IgD-negative memory B cell (primary cell): ENCODE results near the gene ZDHHC14. TPM values are rescaled to one million over a fixed set of nuclear protein-coding genes. Genes with fewer than 3 reads are reported as not detected.
A peak's percentile ranks its signal among the peaks of the same experiment; 100 is the strongest.
"Not testable (repeated sequence)": the region's sequence is repeated elsewhere in the genome, so short reads cannot be mapped to it uniquely, and the experiment has no call there.

Experiments used
- H3K27ac Mint-ChIP-seq, 3 donors: one replicate each; pipeline ENCODE4 v1.8.0; 2020 to 2022; ENCODE audit warnings: mild to moderate bottlenecking in 3 of 3, mixed read lengths in 3 of 3, moderate library complexity in 1 of 3
- H3K27me3 Mint-ChIP-seq: one replicate; pipeline ENCODE4 v1.8.0; 2021; ENCODE audit warnings: mixed read lengths
- H3K36me3 Mint-ChIP-seq: one replicate; pipeline ENCODE4 v1.8.0; 2020; ENCODE audit warnings: mild to moderate bottlenecking, mixed read lengths
- H3K4me1 Mint-ChIP-seq, 3 donors: one replicate each; pipeline ENCODE4 v1.8.0; 2020 to 2022; ENCODE audit warnings: mixed read lengths in 3 of 3, mild to moderate bottlenecking in 1 of 3
- H3K4me3 Mint-ChIP-seq, 4 donors: one replicate each; pipeline ENCODE4 v1.8.0; 2020 to 2022; ENCODE audit warnings: mild to moderate bottlenecking in 4 of 4, mixed read lengths in 4 of 4, moderate library complexity in 3 of 4
- H3K9me3 Mint-ChIP-seq, 3 donors: one replicate each; pipeline ENCODE4 v1.8.0; 2020 to 2021; ENCODE audit warnings: mixed read lengths in 3 of 3, mild to moderate bottlenecking in 1 of 3
- polyA plus RNA-seq: library from polyadenylated mRNA; unstranded; fragments of 300-500 nt; fragmentation: Illumina TruSeq; gene quantifications from one replicate; pipeline ENCODE4 v1.2.3, GENCODE V29; 2021

ZDHHC14 gene
- polyA plus RNA-seq, 1 donor from 2014 or later = 13.5 TPM

DNA sequence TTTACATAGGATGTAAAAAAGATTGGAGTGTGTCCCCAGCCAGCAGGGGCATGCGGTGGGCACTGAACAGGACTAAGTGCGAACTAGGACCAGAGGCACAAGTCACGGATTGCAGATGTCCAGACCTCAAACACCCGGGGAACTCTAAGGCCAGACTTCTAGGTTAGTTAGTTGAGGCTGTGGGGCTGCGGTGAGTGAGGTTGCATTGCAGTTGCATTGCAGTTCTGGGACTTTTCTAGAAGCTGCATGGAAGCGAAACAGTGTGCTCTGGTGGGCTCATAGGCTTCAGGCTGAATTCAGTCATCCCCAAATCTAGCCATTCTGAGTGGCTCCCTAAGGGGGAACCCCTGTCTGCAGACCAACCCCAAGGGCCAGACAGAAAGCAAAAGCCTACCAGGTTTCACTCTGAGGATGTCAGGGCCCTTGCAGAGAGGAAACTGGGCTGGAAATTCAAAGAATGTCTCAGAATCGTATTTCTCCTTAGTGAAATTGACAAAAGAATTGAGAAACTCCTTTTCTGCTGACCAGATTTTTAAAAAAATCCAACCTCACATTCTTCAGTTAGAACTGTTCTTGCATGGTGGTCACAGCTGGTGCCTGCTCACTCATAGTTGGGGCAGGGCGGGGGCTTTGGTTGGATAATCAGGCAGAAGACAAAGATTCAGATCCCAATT is 182.8 kb downstream of the ZDHHC14 start:
- Mint-ChIP-seq H3K36me3 (peaks cover 1% of the 10 kb centered on the region), H3K4me1 (peaks cover 39 to 66% (median 63%) of the 10 kb centered on the region in 3 donors), H3K9me3 (no peaks in the 10 kb centered on the region), H3K27me3 (peaks cover 2% of the 10 kb centered on the region), H3K4me3 (peak overlapping the region; percentile 41 to 82 (median 60)), H3K27ac (peak overlapping the region; percentile 64 to 85 (median 84))

DNA sequence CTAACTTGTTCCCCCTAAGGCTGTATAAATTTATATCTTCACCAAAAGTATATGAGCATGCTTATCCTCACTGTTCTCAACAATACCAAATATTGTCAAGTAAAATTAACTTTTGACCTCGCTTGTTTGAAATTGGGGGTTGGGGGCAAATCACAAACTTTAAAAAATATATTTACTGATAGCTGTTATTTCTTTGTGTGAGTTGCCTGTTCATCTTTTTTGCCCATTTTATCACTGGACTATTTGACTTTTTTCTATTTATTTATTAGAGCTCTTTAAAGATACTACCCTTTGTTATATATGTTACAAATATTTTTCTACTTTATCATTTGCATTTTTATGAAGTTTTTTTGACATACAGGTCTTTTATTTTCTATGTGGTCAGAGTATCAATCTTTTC is 187.7 kb downstream of the ZDHHC14 start:
- no peaks in the 10 kb centered on the region for H3K9me3 Mint-ChIP-seq
- peaks cover 39 to 55% (median 53%) of the 10 kb centered on the region in 3 donors for H3K4me1 Mint-ChIP-seq
- H3K36me3 Mint-ChIP-seq = no peaks in the 10 kb centered on the region
- no peaks in the 10 kb centered on the region for H3K27me3 Mint-ChIP-seq
- no peak overlapping the region for H3K27ac Mint-ChIP-seq
- H3K4me3 Mint-ChIP-seq = no peak overlapping the region

DNA sequence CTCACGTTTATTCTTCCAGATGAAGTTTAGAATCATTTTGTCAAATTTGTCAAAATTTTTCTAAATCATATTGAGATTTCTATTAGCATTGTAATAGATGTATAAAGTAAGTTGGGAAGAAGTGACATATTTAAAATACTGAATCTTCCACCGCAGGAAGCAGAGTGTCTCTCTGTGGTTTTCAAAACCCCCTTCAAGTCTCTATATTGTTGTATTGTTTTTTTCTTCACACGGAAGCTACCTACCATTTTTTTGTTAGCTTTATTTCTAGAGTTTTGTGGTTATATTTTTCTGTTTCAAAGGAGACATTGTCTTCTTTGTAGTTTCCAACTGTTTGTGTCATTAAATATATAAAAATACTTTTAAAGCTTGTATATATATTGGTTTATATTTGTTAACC is 188.6 kb downstream of the ZDHHC14 start:
- peak overlapping the region in 2 of 3 donors; percentile 14 to 72 for H3K27ac Mint-ChIP-seq
- H3K36me3 Mint-ChIP-seq = no peaks in the 10 kb centered on the region
- H3K9me3 Mint-ChIP-seq = no peaks in the 10 kb centered on the region
- H3K4me1 Mint-ChIP-seq = peaks cover 36 to 50% (median 45%) of the 10 kb centered on the region in 3 donors
- peak overlapping the region in 3 of 4 donors; percentile 50 to 81 (median 74) for H3K4me3 Mint-ChIP-seq
- no peaks in the 10 kb centered on the region for H3K27me3 Mint-ChIP-seq

DNA sequence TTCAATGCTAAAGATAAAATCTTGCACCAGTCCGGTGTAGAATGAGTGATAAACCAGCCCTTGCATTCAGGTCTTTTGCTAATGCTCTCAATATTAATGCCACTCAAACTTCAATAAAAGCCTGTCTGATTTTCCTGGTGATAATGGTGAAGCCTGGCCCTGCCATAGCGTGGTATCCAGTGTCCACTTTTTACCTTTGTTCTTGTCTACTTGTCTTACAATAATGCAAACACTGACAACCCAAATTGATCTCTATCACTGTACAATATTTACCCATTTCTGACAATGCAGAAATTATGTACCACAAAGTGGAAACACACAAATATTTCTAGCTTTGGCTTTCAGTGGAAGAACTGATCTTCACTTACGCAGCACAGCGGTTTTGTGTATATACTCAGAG is 189.1 kb downstream of the ZDHHC14 start:
- Mint-ChIP-seq H3K9me3 (no peaks in the 10 kb centered on the region), H3K4me3 (peak overlapping the region in 2 of 4 donors; percentile 73 to 81), H3K27me3 (no peaks in the 10 kb centered on the region), H3K4me1 (peaks cover 40 to 48% (median 46%) of the 10 kb centered on the region in 3 donors), H3K36me3 (no peaks in the 10 kb centered on the region), H3K27ac (peak overlapping the region in 2 of 3 donors; percentile 39 to 72)

DNA sequence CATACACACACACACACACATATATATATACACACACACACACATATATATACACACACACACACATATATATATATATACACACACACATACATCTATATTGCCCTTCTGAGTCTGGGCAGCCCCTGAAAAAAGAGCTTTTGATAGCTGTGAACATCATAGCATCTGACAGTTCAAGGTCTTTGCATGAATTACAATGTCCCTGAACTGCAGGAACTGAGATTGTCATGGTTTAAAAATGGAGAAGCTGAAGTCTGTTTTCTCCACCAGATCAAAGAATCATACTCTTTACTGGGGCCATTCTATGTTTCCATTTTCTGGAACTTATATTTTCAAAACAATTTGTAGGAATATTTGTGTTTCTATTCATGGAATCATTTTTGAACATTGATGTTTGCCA is 189.8 kb downstream of the ZDHHC14 start:
- Mint-ChIP-seq H3K27me3 (peaks cover 2% of the 10 kb centered on the region), H3K36me3 (peaks cover 3% of the 10 kb centered on the region), H3K4me1 (peaks cover 44 to 47% (median 44%) of the 10 kb centered on the region in 3 donors), H3K27ac (peak overlapping the region; percentile 21 to 81 (median 81)), H3K9me3 (no peaks in the 10 kb centered on the region), H3K4me3 (peak overlapping the region; percentile 64 to 86 (median 80))

DNA sequence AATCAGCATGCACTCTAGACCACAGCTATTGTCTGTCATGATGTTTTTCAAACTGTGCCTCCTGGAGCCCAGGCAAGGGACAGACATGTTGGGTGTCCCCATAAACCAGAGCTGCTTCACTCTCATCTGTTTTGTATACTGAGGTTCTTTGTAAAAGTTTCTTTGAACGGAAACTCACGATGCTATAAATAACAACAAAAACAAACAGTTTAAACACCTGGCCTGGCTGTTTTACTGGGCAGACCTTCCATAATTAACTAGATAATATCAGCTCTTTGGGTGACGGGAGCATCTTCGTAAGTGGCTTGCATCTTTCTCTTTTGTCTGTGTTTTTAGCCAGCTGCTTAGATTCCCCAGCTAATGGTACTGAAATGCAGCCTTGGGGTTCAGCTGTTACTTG is 190.3 kb downstream of the ZDHHC14 start:
- Mint-ChIP-seq H3K36me3 (peaks cover 3% of the 10 kb centered on the region), H3K9me3 (no peaks in the 10 kb centered on the region), H3K4me1 (peaks cover 45 to 46% (median 46%) of the 10 kb centered on the region in 3 donors), H3K27ac (peak overlapping the region; percentile 21 to 81 (median 81)), H3K4me3 (peak overlapping the region; percentile 64 to 86 (median 80)), H3K27me3 (peaks cover 2% of the 10 kb centered on the region)

DNA sequence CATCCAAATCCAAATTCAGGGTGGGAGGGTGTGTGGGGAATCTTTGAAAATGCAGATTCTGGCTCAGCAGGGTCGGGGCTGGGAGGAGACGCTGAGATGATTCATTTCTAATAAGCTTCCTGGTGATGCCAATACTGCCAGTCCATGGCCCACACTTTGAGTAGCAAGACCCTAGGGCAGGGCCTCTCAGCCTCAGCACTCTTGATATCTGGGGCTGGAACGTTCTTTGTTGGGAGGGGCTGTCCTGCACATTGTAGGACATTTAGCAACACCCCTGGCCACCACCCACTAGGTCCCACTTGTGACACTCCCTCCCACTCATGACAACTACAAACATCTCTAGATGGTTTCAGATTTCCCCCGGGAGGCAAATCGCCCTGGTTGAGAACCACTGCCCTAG is 191.0 kb downstream of the ZDHHC14 start:
- H3K9me3 Mint-ChIP-seq = no peaks in the 10 kb centered on the region
- H3K27ac Mint-ChIP-seq = peak overlapping the region; percentile 21 to 84 (median 34)
- peak overlapping the region; percentile 64 to 86 (median 80) for H3K4me3 Mint-ChIP-seq
- peaks cover 47 to 50% (median 47%) of the 10 kb centered on the region in 3 donors for H3K4me1 Mint-ChIP-seq
- H3K36me3 Mint-ChIP-seq = peaks cover 3% of the 10 kb centered on the region
- H3K27me3 Mint-ChIP-seq = peaks cover 2% of the 10 kb centered on the region

DNA sequence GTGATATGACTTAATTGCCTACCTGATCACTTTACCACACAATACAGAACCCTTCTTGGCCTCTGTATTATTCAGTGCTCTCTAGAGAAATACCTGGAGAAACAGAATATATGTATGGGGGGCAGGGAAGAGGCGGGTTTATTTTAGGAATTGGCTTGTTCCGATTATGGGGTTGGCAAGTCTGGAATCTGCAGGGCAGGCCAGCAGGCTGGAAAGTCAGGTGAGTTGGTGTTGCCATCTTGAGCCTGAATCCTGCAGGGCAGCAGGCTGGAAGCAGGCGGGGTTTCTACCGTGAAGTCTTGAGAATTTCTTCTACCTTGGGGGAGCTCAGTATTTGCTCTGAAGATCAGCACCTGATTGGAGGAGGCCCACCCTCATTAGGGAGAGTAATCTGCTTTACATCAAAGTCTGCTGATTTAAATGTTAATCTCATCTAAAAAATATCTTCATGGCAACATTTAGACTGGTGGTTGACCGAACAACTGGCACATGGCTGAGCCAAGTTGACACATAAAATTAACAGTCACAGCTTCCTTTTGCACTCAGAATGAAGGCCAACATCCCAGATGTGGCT is 193.9 kb downstream of the ZDHHC14 start:
- Mint-ChIP-seq H3K4me1 (peaks cover 49 to 53% (median 52%) of the 10 kb centered on the region in 3 donors), H3K4me3 (peak overlapping the region in 1 of 4 donors; percentile 13), H3K9me3 (peaks cover 0 to 5% (median 5%) of the 10 kb centered on the region in 3 donors), H3K27ac (peak overlapping the region in 2 of 3 donors; percentile 12 to 73), H3K27me3 (peaks cover 2% of the 10 kb centered on the region), H3K36me3 (peaks cover 3% of the 10 kb centered on the region)

DNA sequence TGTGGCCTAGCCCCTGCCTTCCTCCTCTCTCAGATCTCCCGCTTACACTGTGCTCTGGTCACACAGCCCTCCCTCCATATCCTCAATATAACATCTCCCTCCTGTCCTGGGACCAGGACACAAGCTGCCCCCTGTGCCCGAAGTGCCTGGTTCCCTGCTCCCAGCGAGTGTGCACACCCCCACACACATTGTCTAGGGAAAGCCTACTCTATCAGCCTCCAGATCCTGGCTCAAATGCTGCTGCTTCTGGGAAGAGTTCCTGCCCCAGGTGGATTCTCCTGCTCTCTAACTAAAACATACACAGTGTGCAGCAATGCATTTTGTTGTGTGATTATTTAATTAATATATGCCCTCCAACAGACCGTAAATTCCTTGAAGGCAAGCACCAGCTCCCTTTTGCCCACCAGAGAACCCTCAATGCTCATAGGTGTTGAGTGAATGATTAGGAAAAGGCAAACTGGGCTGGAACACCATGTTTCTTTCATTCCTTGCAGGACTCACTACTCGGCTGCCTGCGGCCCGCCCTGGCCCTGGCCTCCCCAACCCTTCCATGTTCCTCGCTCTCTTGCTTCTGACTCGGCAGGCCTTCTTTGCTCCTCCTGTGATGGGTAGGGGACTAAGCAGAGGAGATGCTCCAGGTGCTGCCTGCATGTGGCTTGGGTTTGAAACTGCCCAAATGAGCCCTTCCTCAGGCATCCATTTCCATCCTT is 194.6 kb downstream of the ZDHHC14 start:
- Mint-ChIP-seq H3K4me3 (peak overlapping the region in 2 of 4 donors; percentile 23 to 84), H3K36me3 (peaks cover 6% of the 10 kb centered on the region), H3K9me3 (peaks cover 1 to 5% (median 5%) of the 10 kb centered on the region in 3 donors), H3K27ac (peak overlapping the region in 2 of 3 donors; percentile 12 to 32), H3K27me3 (peaks cover 2% of the 10 kb centered on the region), H3K4me1 (peaks cover 49 to 54% (median 53%) of the 10 kb centered on the region in 3 donors)

DNA sequence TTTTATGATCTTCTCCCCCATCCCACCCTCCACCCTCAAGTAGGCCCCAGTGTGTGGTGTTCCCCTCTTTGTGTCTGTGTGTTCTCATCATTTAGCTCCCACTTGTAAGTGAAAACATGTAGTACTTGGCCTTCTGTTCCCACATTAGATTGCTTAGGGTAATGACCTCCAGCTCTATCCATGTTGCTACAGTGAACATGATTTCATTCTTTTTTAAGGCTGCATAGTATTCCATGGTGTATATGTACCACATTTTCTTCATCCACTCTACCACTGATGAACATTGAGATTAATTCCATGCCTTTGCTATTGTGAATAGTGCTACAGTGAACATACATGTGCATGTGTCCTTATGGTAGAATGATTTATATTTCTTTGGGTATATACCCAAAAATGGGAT is 196.0 kb downstream of the ZDHHC14 start:
- peak overlapping the region in 2 of 4 donors; percentile 1 to 30 for H3K4me3 Mint-ChIP-seq
- not testable (repeated sequence) for H3K27me3 Mint-ChIP-seq, H3K36me3 Mint-ChIP-seq, H3K9me3 Mint-ChIP-seq, H3K27ac Mint-ChIP-seq
- H3K4me1 Mint-ChIP-seq = peaks cover 44 to 57% (median 47%) of the 10 kb centered on the region in 3 donors

DNA sequence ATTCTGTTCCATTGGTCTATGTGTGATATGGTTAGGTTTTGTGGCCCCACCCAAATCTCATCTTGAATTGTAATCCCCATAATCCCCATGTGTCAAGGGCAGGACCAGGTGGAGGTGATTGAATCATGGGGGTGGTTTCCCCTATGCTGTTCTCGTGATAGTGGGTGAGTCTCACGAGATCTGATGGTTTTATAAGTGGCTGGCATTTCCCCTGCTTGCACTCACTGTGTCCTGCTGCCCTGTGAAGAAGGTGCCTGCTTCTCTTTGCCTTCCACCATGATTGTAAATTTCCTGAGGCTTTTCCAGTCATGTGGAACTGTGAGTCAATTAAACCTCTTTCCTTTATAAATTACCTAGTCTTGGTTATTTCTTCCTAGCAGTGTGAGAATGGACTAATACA is 197.5 kb downstream of the ZDHHC14 start:
- H3K4me3 Mint-ChIP-seq = peak overlapping the region in 1 of 4 donors; percentile 55
- peaks cover 38 to 57% (median 46%) of the 10 kb centered on the region in 3 donors for H3K4me1 Mint-ChIP-seq
- peaks cover 5 to 11% (median 9%) of the 10 kb centered on the region in 3 donors for H3K9me3 Mint-ChIP-seq
- not testable (repeated sequence) for H3K36me3 Mint-ChIP-seq, H3K27ac Mint-ChIP-seq, H3K27me3 Mint-ChIP-seq

DNA sequence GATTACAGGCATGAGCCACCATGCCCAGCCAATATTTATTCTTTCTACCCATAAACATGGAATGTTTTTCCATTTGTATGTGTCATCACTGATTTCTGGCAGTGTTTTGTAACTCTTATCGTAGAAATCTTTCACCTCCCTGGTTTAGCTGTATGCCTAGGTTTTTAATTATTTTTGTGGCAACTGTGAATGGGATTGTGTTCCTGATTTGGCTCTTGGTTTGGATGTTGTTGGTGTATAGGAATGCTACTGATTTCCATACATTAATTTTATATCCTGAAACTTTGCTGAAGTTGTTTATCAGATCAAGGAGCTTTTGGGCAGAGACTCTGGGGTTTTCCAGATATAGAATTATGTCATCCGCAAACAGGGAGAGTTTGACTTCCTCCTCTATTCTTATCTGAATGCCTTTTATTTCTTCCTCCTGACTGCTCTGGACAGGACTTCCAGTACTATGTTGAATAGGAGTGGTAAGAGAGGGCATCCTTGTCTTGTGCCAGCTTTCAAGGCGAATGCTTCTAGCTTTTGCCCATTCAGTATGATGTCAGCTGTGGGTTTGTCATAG is 198.6 kb downstream of the ZDHHC14 start:
- Mint-ChIP-seq H3K4me1 (peaks cover 41 to 55% (median 51%) of the 10 kb centered on the region in 3 donors), H3K4me3 (peak overlapping the region in 2 of 4 donors; percentile 18 to 25), H3K36me3 (peaks cover 7% of the 10 kb centered on the region), H3K9me3 (peaks cover 5 to 11% (median 9%) of the 10 kb centered on the region in 3 donors), H3K27me3 (peaks cover 2% of the 10 kb centered on the region), H3K27ac (peak overlapping the region; percentile 51 to 57 (median 54))

DNA sequence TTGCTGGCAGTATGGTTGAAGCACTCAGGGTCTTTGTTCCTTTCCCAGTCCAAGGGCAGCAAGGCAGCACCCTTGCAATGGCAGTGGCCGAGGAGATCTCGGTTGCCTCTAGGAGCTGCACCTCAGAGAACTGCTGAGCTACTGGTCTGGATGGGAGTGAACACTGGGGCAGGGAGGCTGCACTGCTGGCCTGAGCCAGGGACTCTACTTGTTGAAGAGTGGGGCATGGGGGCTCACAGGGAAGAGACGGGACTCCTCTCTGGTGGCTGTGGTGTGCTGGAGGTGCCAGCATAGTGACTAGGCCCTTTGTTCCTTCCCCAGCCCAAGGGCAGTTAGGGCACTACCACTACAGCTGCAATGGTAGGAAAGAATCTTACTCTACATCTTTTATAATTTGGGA is 203.0 kb downstream of the ZDHHC14 start:
- H3K27ac Mint-ChIP-seq = no peak overlapping the region
- H3K4me3 Mint-ChIP-seq = peak overlapping the region in 1 of 4 donors; percentile 41
- peaks cover 7% of the 10 kb centered on the region for H3K36me3 Mint-ChIP-seq
- no peaks in the 10 kb centered on the region for H3K27me3 Mint-ChIP-seq
- peaks cover 5 to 6% (median 6%) of the 10 kb centered on the region in 3 donors for H3K9me3 Mint-ChIP-seq
- peaks cover 33 to 50% (median 43%) of the 10 kb centered on the region in 3 donors for H3K4me1 Mint-ChIP-seq

DNA sequence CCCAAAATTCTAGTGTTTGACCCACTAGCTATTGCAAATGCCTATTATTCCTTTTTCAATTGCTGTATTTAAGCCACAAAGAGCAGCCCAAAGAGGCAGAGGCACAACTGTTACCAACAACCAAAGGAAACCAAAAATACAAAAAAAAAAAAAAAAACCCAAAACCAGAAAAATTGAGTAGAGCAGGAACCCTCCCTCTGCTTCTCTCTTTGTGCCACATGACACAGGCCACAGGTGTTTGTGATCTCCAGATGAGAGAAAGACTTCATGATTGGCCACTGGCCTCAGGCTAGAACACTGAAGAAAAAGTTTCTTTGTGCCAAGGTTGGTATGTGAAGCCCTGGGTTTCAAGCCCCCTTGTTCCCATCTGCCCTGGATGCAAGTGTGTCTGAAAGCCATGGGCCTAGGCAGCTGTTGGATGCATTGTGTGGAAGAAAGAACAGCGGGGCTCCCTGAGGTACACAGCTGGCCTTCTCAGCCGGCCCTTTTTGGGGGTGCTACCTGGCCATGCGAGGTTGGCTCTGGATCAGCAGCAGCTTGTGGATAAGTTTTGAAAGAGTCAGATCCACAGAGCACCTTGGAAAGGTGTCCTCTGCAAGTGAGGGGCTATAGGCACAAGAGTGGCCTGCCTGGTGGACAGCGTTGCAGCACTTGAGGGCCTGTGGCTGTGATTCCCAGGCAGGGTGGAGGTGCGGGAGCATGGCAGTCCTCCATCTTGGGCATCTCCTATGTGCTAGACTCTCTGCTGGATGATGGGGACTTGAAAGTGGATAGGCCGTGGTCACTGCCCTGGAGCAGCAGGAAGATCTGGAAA is 204.5 kb downstream of the ZDHHC14 start:
- Mint-ChIP-seq H3K4me3 (peak overlapping the region in 2 of 4 donors; percentile 67 to 84), H3K27ac (peak overlapping the region in 1 of 3 donors; percentile 37), H3K4me1 (peaks cover 27 to 39% (median 37%) of the 10 kb centered on the region in 3 donors), H3K36me3 (peaks cover 11% of the 10 kb centered on the region), H3K9me3 (peaks cover 9 to 12% (median 10%) of the 10 kb centered on the region in 3 donors), H3K27me3 (no peaks in the 10 kb centered on the region)
